ENCODE measurements around the gene GP2.

Gene GP2

DNA sequence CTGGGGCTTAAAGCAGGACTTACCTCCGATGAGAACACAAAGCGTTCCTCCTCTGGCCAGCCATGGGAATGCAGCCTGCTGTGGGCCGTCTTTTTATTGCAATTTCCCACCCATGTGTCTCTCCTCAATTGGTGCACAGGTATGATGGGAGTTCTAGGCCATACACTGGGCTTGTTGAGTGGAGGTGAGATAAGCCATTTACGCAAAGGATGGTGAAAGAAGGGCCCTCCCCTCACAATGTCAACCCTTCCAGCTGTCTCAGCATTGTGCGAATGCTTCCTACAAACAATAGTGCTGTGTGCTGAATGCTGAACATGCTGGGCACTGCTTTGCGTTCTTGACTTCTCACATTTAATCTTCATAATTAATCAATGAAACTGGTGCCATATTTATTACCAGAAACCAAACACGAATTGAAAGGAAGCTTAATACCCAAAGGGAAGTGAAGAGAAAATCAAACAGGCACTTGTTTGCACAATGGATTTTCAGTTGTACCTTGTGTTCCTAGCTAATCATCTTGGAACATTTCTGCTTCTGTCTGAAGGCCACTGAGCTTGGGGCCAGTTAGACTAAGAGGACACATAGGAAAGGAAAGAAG, at the start of gene GP2:
Gene GP2 (minus strand): TSS at position 70 of the 598 bp plus-strand sequence. CDS start 1,082 bp downstream, outside the sequence.
- TF ChIP-seq POLR2A (IDR thresholded peaks at IDR 0.05; ENCODE audit: low read depth, low read length), result no peak
- DNase-seq (ENCODE audit: insufficient read length, low spot score), result no peak
- FAIRE-seq, result no peak

DNA sequence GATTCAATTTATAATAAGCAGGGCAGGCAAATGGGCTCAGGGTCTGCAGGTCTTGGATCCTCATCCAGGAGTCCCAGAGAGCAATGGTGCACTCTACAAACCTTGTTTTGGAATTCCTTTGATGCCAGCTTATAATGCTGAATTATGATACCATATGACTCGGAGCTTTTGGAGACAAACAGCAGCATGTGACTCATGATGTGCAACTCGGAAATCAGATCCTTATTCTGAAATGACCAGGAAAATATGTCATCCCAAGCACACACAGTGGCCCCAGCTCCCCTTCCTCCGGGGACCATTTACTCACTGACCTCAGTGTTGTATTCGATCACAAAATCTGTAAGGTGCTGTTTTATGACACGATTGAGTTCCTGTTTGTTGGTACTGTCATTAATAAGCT, 45.4 kb upstream of the GP2 start:
- FAIRE-seq (no peak), DNase-seq (ENCODE audit: insufficient read length, low spot score) (no peak)
- TF ChIP-seq POLR2A (IDR thresholded peaks at IDR 0.05; ENCODE audit: low read depth, low read length), result no peak

DNA sequence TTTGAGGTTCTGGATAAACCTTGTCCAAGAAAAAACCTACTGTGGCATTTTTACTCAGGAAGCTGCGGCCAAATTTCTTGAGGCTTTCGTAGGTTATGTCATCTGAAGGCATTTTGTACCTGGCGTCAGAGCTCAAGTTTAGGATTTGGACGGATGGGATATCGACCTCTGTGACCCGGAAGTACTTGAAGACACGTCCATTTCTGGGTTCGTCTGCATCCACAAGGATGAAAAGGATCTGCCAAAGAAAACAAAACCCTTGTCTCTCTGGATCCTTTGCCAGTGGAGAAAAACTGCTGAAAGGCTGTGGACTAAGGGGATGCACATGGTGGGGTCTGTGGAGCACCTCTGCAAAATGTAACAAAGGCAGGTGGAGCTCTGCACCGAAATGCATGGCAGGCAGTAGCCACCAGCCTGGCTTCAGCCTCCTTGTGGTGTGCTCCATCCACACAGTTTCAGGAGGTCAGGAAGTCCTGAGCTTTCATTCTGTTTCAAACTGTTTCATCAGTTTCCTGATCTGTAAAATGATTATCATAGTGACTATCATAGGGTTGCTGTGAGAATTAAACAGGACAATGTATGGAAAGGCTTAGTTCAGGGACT, 42.2 kb upstream of the GP2 start:
- TF ChIP-seq POLR2A (IDR thresholded peaks at IDR 0.05; ENCODE audit: low read depth, low read length), result no peak
- FAIRE-seq (no peak), DNase-seq (ENCODE audit: insufficient read length, low spot score) (no peak)

DNA sequence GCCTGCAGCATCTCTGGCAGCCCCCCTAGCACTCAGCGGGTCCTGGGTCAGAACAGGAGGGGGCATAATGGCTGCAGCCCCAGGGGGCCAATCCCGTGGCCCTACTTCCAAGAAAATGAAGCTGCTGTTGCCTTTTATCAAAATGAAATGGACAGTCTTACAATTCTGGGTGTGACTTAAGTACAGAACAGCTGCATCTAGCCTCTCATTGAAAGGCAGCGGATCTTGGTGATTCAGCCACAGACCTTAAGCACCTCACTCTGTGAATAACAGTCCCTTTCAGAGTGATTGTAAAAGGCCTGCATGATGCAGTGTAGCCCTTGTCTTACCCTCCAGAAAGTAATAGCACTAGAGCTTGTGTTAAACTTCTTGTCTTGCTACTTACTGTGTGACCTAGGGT, 36.7 kb upstream of the GP2 start:
- no peak for TF ChIP-seq POLR2A (IDR thresholded peaks at IDR 0.05; ENCODE audit: low read depth, low read length)
- DNase-seq (ENCODE audit: insufficient read length, low spot score), result no peak
- no peak for FAIRE-seq

DNA sequence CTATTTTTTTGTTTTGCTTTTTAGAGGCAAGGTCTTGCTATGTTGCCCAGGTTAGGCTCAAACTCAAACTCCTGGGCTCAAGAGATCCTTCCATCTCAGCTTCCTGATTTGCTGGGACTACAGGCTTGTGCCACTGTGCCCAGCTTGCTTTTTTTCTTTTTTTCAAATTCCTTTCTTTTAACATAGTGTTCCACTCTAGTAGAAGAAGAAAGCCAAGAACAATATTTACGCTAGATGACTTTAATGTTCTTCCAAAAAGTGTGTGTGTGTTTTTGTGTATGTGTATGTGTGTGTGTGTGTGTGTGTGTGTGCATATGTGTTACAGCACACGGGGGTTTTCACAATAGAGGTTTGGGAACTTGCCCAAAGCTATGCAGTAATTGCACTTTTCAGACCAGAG, 35.9 kb upstream of the GP2 start:
- TF ChIP-seq POLR2A (IDR thresholded peaks at IDR 0.05; ENCODE audit: low read depth, low read length), result no peak
- no peak for FAIRE-seq
- DNase-seq (ENCODE audit: insufficient read length, low spot score), result no peak

DNA sequence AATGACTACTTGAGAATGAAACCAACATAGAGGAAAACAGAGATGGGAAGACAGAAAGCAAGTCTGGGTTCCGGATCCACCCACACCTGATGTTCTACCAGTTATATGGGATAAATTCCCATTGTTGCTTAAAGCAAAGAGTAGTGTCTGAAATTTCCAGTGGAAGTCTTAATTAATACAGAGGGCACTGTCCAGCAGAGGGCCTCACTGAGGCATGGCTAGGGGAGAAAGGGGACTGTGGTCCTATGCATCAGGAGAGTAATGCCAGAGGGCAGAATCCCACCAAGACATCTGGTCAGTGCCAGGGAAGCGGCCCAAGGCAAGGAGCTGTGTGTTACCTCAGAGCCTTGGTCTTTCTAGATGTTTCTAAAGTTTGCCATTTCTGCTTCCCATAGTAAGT, 32.7 kb upstream of the GP2 start:
- no peak for FAIRE-seq
- TF ChIP-seq POLR2A (IDR thresholded peaks at IDR 0.05; ENCODE audit: low read depth, low read length), result no peak

DNA sequence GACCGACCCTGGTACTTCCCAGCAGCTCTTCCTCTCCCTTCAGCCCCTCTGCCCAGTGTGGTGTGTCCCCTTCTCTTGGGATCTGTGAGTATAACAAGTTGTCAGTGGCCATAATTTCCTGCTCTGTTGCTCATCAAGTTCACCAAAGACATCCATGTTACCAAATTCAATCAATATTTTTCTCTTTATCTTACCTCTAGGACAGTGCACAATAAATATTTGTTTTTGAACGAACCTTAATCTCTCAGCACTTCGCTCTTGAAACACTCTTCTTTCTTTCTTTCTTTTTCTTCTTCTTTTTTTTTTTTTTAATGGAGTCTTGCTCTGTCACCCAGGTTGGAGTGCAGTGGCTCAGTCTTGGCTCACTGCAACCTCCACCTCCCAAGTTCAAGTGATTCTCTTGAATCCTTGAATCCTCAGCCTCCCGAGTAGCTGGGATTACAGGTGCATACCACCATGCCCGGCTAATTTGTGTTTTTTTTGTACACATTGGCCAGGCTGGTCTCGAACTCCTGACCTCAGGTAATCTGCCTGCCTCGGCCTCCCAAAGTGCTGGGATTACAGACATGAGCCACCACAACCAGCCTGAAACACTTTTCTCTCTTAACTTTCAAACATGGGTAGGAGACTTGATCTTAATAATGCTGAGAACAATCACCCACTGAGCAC, 27.9 kb upstream of the GP2 start:
- DNase-seq (ENCODE audit: insufficient read length, low spot score), result no peak
- FAIRE-seq, result no peak
- no peak for TF ChIP-seq POLR2A (IDR thresholded peaks at IDR 0.05; ENCODE audit: low read depth, low read length)

More for the DNA sequence above, 32.7 kb upstream of the GP2 start:
- no peak for DNase-seq (ENCODE audit: insufficient read length, low spot score)

DNA sequence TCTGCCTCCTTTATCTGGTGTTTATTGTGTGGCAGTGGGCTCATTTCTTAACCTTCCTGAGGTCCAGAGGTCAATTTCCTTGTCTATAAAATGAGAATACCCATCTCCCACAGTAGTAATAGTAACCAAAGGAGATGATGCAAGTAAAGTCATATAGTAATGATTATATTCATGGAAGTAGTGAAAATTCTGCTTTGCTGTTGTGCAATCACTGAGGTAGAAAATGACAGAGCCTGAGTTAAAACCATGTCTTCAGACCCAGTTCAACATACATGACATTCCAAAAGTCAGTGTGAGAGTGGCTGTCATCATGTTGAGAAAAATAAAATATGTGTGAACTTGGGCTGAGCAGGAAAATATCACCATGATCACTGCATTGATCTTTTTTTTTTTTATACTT, 26.1 kb upstream of the GP2 start:
- DNase-seq (ENCODE audit: insufficient read length, low spot score) (no peak), FAIRE-seq (no peak)
- no peak for TF ChIP-seq POLR2A (IDR thresholded peaks at IDR 0.05; ENCODE audit: low read depth, low read length)

DNA sequence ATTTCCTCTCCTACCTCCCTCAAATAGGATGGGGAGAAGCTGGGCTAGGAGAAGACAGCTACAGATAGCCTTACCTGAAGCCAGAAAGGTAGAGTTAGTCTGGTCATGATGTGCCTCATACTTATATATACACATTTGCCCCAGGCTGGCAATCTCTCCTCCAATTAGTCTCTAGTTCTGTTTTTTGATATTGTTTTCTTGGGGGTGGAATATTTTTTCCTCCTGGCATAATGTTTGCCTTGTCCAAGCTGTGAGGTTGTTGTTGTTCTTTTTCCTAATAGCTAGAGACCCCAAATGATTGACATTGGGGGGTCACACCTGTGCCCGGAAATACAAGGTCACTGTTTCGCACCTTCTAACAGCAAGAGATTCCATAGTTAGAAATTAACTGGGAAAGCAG, 25.3 kb upstream of the GP2 start, which contains the start of gene UMOD:
Gene UMOD (minus strand): TSS at position 101 of the 400 bp plus-strand sequence. CDS start 1,978 bp downstream, outside the sequence.
- TF ChIP-seq POLR2A (IDR thresholded peaks at IDR 0.05; ENCODE audit: low read depth, low read length), result no peak
- FAIRE-seq (no peak), DNase-seq (ENCODE audit: insufficient read length, low spot score) (no peak)

DNA sequence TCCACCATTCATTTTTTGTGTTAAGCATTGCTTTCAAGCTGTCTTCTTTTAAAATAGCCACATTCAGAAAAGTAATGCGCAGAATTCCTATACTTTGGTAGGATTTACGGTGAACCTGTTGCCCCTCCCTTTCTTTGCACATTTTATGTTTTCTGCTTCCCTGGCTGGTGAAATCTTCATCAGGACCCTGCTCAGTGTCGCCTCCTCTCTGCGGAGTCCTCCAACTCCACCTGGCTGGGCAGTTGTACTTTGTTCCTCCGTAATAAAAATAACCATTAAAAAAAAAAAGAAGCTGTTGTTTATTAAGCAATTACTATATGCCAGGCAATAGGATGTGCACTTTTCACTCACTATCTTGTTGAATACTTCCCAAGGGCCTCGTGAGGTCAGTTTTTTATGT, 22.3 kb upstream of the GP2 start:
- DNase-seq (ENCODE audit: insufficient read length, low spot score), result no peak
- TF ChIP-seq POLR2A (IDR thresholded peaks at IDR 0.05; ENCODE audit: low read depth, low read length), result no peak
- FAIRE-seq, result no peak

DNA sequence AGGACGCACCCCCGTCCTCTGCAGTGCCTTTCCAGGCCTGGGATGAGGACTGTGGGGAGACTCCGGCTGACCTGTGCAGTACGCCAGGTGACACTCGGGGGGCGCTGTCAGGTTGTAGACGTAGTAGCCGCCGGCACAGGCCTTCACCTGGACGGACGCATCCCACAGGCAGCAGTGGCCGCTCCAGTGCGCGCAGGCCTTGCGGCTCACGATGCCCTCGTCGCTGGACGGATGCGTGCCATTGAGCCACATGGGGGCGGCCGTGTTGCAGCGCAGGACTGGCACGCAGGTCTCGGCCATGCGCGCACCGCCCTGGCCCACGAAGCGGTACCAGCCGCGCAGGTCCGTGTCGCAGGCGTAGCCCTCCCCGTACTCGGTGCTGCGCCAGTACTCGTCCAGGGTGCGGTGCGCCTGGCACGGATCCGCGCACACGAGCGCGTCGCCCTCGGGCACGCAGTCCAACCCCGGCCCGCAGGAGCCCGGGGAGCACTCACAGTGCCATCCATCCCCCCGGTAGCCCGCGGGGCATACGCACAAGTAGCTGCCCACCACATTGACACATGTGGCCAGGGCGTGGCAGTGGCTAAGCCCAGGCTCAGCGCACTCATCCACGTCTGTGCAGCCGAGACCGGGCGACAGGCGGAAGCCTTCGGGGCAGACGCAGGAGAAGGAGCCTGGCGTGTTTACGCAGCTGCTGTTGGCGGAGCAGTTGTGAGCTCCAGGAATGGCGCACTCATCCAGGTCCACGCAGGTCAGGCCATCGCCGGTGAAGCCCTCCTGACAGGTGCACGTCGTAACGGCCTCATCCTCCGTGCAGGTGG, 21.3 kb upstream of the GP2 start:
- DNase-seq (ENCODE audit: insufficient read length, low spot score), result no peak
- no peak for FAIRE-seq
- TF ChIP-seq POLR2A (IDR thresholded peaks at IDR 0.05; ENCODE audit: low read depth, low read length), result no peak

DNA sequence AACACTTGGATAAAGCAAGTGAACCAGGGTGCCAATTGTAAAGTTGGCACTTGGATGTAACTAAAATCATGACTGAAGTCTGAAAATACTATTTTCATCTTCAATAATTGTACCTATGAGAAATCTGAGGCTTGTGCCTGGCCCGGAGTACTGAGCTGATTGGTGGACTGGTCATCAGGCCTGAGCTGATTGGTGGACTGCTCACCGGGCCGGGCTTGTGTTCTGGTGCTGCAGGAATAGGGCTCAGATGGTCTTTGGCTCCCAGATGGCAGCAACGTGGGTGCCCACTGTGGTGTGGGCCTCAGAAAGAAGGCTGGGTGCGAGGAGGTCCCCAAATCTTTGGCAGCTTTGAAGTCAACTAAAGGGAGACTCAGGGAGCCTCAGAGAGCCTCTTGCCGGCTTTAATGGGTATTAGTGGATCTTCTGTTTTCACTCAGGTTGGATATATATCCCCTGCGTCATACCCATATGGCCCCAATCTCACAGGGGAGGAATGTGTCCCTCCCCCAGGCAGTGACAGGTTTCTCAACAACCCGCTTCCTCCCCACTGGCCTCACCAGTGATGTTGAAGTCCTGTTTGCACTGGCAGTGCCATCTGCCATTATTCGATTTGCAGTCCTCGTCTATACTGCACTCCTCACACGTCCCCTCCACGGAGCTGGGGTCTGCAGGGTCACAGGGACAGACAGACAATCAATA, 20.5 kb upstream of the GP2 start:
- FAIRE-seq, result no peak
- TF ChIP-seq POLR2A (IDR thresholded peaks at IDR 0.05; ENCODE audit: low read depth, low read length), result no peak

DNA sequence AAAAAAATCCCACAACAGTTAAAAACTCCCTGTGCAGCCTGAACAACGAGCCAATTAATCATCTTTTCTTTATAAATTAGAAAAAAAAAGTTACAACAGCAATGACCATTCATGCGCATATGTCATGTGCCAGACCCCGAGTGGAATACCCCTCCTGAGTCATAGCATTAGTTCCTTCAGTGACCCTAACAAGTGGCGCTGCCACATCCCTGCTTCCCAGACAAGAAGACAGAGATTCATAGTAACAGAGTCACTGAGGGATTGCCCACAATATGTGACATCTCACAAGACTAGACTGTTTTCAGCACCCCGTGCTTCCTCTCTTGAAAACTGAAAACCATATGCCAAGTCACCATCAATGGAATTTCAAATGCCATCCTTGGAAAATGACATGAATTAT, 17.3 kb upstream of the GP2 start:
- no peak for TF ChIP-seq POLR2A (IDR thresholded peaks at IDR 0.05; ENCODE audit: low read depth, low read length)
- FAIRE-seq (no peak), DNase-seq (ENCODE audit: insufficient read length, low spot score) (no peak)

More for the DNA sequence above, 20.5 kb upstream of the GP2 start:
- no peak for DNase-seq (ENCODE audit: insufficient read length, low spot score)
